ENCODE measurements around the gene MCC.
"Not testable (repeated sequence)": the region's sequence is repeated elsewhere in the genome, so short reads cannot be mapped to it uniquely, and the experiment has no call there.

Gene MCC

DNA sequence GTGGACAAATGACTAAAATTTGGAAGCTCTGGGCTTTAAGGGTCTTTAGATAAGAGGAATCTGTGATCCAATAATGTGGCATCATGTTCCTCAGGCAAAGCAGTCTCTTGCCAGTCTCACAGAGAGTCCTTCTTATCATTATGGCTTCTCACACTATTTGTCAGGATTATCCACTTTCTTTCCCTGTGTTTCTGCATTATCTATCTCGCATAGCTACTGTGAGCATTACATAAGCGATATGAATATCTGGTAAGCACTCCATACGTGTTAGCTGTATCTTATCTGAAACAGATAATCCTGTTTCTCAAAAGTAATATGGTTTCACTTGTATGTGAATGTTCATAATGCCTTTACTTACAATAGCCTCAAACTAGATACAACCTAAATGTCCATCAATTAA lies 9.6 kb downstream of the MCC start:
- no peak overlapping the region for H3K4me3 ChIP-seq (ENCODE audit: low read length)
- TF ChIP-seq, protein P1, sequence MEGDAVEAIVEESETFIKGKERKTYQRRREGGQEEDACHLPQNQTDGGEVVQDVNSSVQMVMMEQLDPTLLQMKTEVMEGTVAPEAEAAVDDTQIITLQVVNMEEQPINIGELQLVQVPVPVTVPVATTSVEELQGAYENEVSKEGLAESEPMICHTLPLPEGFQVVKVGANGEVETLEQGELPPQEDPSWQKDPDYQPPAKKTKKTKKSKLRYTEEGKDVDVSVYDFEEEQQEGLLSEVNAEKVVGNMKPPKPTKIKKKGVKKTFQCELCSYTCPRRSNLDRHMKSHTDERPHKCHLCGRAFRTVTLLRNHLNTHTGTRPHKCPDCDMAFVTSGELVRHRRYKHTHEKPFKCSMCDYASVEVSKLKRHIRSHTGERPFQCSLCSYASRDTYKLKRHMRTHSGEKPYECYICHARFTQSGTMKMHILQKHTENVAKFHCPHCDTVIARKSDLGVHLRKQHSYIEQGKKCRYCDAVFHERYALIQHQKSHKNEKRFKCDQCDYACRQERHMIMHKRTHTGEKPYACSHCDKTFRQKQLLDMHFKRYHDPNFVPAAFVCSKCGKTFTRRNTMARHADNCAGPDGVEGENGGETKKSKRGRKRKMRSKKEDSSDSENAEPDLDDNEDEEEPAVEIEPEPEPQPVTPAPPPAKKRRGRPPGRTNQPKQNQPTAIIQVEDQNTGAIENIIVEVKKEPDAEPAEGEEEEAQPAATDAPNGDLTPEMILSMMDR (conservative IDR thresholded peaks at IDR 0.05; ENCODE audit: low read depth, low read length): no peak
- no peak for DNase-seq (ENCODE audit: low read depth)

DNA sequence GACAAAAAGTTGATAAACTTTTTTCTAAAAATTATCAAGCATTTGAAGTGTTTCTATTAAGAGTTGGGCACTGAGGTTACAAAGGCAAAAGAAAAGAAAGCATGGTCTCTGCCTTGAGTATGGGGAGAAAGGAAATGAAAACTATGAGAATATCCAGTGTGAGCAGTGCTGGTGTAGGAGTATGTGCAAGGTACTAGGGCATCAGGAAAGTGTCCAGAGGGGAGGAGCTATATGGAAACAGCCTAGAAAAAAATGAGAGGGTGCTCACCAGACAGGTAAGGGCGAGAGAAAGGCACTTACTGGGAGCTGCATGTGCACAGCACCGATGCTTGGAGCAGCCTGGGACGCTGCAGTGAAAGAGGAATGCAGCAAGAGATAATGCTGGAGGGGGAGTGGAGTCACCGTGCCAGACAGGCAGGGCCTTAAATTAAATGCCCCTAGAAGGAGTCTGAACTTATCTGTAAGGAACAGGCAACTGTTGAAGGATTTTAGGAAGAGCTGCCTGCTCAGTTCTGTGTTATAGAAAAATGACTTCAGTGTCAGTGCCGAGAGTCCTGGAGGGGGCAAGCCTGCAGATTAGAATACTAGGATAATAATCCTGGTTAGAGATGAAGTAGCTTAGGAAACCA lies 14.0 kb downstream of the MCC start:
- TF ChIP-seq, protein P1 (conservative IDR thresholded peaks at IDR 0.05; ENCODE audit: low read depth, low read length): no peak
- DNase-seq (ENCODE audit: low read depth): no peak
- no peak overlapping the region for H3K4me3 ChIP-seq (ENCODE audit: low read length)

DNA sequence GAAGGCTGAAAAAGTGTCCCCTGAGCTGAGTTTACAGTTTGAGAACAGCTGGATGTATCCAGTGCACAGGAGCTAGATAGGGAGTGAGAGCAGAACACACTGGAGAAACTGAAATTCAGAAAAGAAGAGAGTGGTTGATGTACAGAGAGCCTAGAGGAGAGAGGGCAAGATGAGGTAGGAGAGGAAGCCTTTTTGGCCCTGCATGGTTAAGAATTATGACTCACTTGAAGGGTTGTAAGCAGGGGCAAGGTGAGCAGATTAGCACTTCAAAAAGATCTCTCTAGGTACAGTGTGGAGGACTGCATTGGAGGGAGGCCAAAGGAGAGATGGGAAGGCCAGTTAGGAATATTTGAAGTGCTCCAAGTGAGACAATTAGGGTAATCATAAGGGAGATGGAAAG lies 25.2 kb downstream of the MCC start:
- H3K4me3 ChIP-seq (ENCODE audit: low read length): no peak overlapping the region
- DNase-seq (ENCODE audit: low read depth): no peak
- TF ChIP-seq, protein P1 (conservative IDR thresholded peaks at IDR 0.05; ENCODE audit: low read depth, low read length): no peak

DNA sequence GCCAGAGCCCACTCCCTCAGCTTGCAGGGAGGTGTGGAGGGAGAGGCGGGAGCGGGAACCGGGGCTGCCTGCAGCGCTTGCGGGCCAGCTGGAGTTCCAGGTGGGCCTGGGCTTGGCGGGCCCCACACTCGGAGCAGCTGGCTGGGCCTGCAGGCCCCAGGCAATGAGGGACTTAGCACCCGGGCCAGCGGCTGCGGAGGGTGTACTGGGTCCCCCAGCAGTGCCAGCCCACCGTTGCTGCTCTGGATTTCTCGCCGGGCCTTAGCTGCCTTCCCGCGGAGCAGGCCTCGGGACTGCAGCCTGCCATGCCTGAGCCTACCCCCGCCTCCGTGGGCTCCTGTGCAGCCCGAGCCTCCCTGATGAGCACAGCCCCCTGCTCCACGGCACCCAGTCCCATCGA lies 31.1 kb downstream of the MCC start:
- H3K4me3 ChIP-seq (ENCODE audit: low read length); DNase-seq (ENCODE audit: low read depth): not testable (repeated sequence)

DNA sequence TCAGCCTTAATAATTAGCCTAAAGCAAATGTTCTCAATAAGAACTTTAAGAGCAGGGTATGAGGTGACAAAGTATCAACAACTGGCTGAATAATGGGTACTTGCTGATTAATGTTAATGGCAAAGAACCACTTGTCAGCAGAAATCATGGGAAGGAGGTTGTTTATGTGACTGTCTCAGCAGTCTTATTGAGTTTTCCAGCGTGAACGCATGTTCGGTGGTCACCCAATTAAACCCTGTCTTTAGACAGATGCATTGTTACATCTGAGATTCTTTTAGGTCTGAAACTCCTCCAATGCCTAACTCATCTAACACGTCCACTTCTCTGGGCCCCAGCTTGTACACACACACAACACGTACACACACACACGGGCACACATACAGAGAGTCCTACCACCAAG lies 35.3 kb downstream of the MCC start:
- no peak overlapping the region for H3K4me3 ChIP-seq (ENCODE audit: low read length)
- no peak for DNase-seq (ENCODE audit: low read depth)

DNA sequence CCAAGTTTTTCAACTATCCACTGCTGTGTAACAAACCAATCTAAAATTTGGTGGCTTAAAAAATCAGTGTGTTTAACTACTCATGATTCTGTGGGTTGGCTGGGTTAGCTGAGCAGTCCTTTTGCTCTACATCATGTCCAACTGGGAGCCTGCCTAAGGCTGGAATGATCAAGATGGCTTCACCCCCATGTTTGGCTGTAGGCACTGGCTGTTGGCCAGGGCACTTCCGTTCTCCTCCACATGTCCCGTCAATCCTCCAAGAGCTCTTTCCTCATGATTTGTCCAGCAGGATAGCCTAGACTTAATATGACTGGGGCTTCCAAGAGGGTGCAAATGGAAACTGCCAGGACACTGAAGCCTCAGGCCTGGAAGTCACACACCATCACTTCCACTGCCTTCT lies 36.5 kb downstream of the MCC start:
- no peak overlapping the region for H3K4me3 ChIP-seq (ENCODE audit: low read length)
- no peak for DNase-seq (ENCODE audit: low read depth)
- TF ChIP-seq, protein P1 (conservative IDR thresholded peaks at IDR 0.05; ENCODE audit: low read depth, low read length): no peak

More for the DNA sequence above, 35.3 kb downstream of the MCC start:
- TF ChIP-seq, protein P1 (conservative IDR thresholded peaks at IDR 0.05; ENCODE audit: low read depth, low read length): no peak

DNA sequence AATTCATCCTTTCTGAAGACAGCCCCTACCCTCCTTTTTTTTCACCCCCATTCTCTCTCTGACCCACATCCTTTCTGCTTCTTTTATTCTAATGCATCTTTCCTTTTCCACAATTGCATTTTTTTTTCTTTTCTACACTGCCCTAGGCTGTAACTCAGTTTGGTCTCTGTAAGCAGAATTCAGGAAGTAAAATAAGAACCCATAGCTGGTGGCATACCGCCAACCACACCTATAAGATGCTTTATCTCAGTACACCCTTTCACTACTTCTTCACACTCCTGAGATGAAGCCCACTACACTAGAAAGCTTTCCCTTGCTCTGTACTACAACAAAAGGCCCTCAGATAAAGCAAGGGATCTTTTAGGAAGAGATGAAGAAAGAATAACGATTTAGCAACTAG lies 37.3 kb downstream of the MCC start:
- TF ChIP-seq, protein P1 (conservative IDR thresholded peaks at IDR 0.05; ENCODE audit: low read depth, low read length): no peak
- no peak overlapping the region for H3K4me3 ChIP-seq (ENCODE audit: low read length)
- DNase-seq (ENCODE audit: low read depth): no peak
